GM20000 (cell line): ENCODE results near the gene MANF.
"Not testable (repeated sequence)": the region's sequence is repeated elsewhere in the genome, so short reads cannot be mapped to it uniquely, and the experiment has no call there.

Experiments
- DNase-seq: peaks from one replicate; pipeline ENCODE4 v3.0.0; 2012; ENCODE audit warnings: low spot score
- TF ChIP-seq, protein P1 (sequence below): IDR thresholded peaks from 2 replicates; pipeline ENCODE4 v1.5.1; 2012; ENCODE audit warnings: mild to moderate bottlenecking, control low read depth; ENCODE audit errors: extremely low read depth, missing control alignments

Gene MANF

DNA sequence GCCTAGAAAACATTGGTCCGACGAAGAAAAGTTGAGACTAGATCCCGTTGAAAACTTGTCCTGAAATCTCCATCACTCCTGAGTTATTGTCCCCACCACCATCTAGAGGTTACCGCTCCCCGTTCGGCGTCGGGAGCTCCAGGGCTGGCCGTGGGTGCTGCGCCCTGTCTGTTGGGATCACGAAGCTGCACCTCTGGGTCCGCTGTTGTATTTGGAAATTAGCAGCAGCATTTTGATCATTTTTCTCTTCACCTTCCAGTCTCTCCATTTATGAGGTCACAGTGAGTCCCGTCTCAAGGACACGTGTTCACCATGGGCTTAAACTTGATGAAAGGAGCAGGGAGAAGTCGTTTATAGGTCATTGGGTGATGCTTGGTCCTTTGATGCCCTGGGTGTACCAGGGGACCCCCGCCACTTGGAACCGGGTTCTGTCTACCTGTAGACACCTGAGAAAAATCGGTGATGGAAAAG, 565 bp downstream of the MANF start:
- DNase-seq, result no peak
- TF ChIP-seq, protein P1, sequence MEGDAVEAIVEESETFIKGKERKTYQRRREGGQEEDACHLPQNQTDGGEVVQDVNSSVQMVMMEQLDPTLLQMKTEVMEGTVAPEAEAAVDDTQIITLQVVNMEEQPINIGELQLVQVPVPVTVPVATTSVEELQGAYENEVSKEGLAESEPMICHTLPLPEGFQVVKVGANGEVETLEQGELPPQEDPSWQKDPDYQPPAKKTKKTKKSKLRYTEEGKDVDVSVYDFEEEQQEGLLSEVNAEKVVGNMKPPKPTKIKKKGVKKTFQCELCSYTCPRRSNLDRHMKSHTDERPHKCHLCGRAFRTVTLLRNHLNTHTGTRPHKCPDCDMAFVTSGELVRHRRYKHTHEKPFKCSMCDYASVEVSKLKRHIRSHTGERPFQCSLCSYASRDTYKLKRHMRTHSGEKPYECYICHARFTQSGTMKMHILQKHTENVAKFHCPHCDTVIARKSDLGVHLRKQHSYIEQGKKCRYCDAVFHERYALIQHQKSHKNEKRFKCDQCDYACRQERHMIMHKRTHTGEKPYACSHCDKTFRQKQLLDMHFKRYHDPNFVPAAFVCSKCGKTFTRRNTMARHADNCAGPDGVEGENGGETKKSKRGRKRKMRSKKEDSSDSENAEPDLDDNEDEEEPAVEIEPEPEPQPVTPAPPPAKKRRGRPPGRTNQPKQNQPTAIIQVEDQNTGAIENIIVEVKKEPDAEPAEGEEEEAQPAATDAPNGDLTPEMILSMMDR, result no peak

DNA sequence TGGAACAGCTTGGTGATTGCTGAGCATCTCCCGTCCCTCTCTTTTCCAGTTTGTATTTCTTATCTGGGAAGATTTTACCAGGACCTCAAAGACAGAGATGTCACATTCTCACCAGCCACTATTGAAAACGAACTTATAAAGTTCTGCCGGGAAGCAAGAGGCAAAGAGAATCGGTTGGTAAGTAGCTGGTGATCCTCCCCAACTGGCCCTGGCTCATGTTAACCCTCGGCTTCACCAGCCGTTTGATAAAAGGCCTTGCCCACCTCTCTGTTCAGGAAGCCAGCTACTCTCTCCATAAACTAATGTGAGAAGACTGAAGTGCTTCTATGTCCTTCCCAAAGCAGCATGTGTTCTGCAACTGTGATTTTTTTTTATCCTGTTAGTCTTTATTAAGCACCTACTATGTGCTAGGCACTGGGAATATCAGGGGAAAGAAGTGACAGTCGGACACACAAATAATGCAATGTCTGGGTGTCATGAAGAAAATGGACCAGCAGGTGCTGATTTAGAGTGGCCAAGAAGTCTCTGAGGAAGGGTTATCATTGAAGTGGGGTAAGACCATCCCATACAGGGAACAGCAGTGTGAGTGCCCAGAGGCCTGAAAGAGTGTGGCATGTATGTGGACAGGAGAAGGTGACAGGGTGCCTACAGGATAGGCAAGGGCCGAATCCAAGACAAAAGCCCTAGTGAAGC, 1.2 kb downstream of the MANF start:
- TF ChIP-seq, protein P1, result no peak
- DNase-seq, result no peak

DNA sequence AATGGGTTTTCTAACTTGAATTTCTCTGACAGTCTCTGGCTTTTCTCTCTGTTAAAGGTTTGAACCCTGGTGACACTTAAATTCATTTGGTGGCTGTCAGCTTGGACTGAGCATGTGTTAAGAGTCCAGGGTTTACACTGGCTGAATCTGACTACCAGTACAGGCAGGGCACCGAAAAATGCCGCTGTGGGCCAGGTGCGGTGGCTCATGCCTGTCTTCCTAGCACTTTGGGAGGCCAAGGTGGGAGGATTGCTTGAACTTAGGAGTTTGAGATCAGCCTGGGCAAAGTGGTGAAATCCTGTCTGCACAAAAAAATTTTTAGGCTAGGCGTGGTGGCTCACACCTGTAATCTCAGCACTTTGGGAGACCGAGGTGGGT, 1.8 kb downstream of the MANF start:
- TF ChIP-seq, protein P1, result no peak
- no peak for DNase-seq

DNA sequence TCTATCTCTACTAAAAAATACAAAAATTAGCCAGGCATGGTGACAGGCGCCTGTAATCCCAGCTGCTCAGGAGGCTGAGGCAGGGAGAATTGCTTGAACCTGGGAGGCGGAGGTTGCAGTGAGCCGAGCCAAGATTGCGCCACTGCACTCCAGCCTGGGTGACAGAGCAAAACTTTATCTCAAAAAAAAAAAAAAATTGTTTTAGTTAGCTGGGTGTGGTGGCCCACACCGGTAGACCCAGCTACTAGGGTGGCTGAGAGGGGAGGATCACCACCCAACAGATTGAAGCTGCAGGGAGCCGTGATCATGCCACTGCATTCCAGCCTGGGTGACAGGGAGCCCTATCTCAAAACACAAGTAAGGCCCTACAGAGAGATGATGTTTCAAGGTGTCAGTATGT, 2.2 kb downstream of the MANF start:
- DNase-seq, result not testable (repeated sequence)

DNA sequence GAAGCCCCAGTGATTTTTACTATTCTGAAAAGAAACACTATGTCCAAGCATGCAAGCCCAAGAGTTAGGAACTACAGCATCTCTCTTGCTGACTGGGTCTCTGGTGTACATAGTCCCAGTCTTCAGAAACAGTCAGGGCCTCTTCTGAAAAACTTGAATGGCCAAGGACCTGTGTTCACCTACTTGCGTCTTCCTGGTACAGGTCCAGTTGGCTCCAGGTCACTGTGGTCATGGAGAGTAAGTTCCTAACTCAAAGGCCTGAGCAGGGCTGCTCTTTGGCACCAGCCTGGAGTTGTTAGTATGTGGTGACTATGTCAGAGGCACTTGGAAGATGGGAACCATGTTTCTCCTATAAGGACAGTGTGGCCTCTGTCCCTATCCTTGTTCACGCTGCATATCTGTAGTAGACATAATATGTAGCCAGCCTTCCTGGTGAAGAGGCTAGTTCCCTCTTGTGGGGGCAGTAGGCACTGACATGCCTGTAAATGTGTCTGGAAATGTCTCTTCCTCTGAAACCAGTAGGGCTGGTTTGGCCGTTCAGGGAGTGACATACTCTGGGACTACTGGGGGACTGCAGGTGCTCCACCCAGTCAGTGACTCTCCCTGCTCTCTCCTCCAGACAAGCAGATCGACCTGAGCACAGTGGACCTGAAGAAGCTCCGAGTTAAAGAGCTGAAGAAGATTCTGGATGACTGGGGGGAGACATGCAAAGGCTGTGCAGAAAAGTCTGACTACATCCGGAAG, 3.4 kb downstream of the MANF start:
- TF ChIP-seq, protein P1, result no peak
- DNase-seq, result no peak

DNA sequence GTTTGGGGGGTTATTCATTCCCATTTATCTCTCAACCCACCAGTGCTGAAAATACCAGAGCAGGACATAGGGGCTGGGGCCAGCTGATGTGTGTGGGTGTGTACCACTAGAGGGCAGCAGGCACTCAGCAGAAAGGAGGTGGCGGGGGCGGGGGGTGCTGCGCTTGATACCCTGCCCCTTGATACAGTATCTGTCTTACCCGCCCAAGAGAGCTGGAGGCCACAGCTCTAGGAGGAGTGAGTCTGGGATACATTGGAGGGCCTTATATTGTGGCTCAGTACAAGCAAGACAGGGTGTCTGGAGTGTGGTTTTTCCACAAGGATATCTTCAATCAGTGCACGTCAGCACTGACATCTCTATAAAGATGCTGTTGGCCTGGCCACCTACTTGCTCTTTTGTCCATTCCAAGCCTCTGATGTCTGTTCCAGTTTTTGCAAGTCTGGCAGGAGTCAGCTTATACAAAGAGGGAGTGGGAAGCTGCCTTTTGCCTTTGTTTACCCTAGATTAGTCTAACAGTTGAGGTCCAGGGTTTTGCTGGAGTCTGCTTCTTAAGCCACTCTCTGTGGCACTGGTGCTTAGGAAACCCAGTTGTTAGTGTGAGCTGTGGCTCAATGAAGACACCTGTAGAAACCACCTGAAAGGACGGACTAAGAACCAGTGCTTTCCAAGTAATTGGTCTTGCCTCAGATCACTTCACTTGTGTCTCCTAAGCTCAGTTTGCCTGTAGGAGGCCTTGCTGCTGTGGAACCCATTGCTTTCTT, 4.5 kb downstream of the MANF start:
- DNase-seq, result peak; percentile 75
- TF ChIP-seq, protein P1, result peak; percentile 92

DNA sequence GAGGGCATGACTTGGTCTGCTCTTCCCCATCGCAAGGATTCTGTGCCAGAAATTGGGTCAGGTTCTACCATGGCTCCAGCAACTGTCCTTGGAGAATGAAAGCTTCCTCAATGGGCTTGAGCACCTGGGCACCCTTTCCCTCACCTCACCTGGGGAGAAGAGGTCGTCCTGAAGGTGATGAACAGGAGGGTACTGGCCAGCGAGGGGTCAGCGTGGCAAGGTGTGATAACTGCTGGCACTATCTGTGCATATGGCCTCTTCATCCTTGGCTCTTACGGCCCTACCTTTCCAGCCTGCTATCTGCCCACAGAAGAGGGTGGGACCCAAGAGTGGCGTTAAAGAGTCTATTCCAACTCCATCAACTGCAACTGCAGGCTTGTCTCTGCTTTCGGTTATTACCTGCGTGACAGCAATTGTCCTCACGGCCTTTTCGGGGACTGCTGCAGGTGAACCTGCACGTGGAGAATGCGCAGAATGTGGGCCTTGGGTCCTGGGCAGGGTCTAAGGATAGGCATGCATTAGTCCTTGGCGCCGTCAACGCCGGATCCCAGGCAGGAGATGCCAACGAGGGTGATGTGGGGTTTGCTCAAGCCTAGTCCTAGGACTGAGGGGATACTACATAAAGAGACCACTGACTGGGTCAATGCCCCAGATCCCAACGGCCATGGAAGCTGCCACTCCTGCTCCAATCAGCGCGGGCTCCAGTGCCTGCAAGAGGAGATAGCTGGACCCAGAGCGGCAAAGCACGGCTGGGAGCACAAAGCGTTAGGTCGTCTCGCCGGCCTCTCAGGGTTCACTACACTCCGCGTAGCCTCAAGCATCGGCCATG, 5.4 kb downstream of the MANF start:
- no peak for DNase-seq
- TF ChIP-seq, protein P1, result no peak
